ENCODE results near the gene RNH1. TPM values are rescaled to one million over a fixed set of nuclear protein-coding genes. Genes with fewer than 3 reads are reported as not detected.

RNH1 gene
- total RNA-seq, 1 experiment from 2014 or later = 59.0 TPM

- peaks cover 5% of the 10 kb centered on the region; the same call in 1 of the 2 replicates for H3K36me3 Mint-ChIP-seq
- peaks cover 22% of the 10 kb centered on the region for H3K27me3 Mint-ChIP-seq (ENCODE audit: low read depth)
- DNase-seq (ENCODE audit: low spot score) = no peak
- no peak overlapping the region for H3K27ac Mint-ChIP-seq
- CTCF ChIA-PET = interaction anchor here (1.2 to 3.1 kb wide), 5 partner anchors 16 to 284 kb away, joined by 3 to 22 read pairs (median 4); partner anchors contain the start of gene RNH1
- H3K4me1 Mint-ChIP-seq = no peaks in the 10 kb centered on the region
- peak; percentile 9 for ATAC-seq
- POLR2A ChIA-PET = interaction anchor here (1.6 kb wide), 1 partner anchor 19 kb away, joined by 5 read pairs; no protein-coding TSS in a partner anchor
- H3K4me3 Mint-ChIP-seq = no peak overlapping the region
- no peaks in the 10 kb centered on the region for H3K9me3 Mint-ChIP-seq
- TF ChIP-seq ZNF138 (CRISPR knock-in tag; conservative IDR thresholded peaks at IDR 0.05) (no peak), PRDM15 (CRISPR knock-in tag; IDR thresholded peaks at IDR 0.05) (no peak), CREM (CRISPR knock-in tag; IDR thresholded peaks at IDR 0.05) (no peak), CDX4 (CRISPR knock-in tag; IDR thresholded peaks at IDR 0.05; ENCODE audit: borderline replicate concordance) (no peak), RELA (CRISPR knock-in tag; IDR thresholded peaks at IDR 0.05; ENCODE audit: borderline replicate concordance) (no peak), FOXJ3 (CRISPR knock-in tag; IDR thresholded peaks at IDR 0.05; ENCODE audit: borderline replicate concordance) (no peak), ZNF121 (CRISPR knock-in tag; IDR thresholded peaks at IDR 0.05) (no peak), ATF6 (CRISPR knock-in tag; IDR thresholded peaks at IDR 0.05) (no peak), CREB1 (CRISPR knock-in tag; IDR thresholded peaks at IDR 0.05) (no peak), AFF4 (CRISPR knock-in tag; IDR thresholded peaks at IDR 0.05; ENCODE audit: borderline replicate concordance) (no peak), ZNF219 (CRISPR knock-in tag; IDR thresholded peaks at IDR 0.05; ENCODE audit: borderline replicate concordance) (no peak), GABPB1 (CRISPR knock-in tag; IDR thresholded peaks at IDR 0.05) (no peak), ZNF423 (CRISPR knock-in tag; IDR thresholded peaks at IDR 0.05) (no peak), SP1 (CRISPR knock-in tag; conservative IDR thresholded peaks at IDR 0.05) (no peak), ATF2 (CRISPR knock-in tag; IDR thresholded peaks at IDR 0.05; ENCODE audit: borderline replicate concordance, low read depth) (no peak), HMGXB4 (CRISPR knock-in tag; IDR thresholded peaks at IDR 0.05) (no peak), NR1H2 (CRISPR knock-in tag; IDR thresholded peaks at IDR 0.05) (no peak)
These were observed 28.1 kb upstream of the RNH1 start for GRCh38 chr11:535210-535518.
